ENCODE data around the gene ATXN10.

DNA sequence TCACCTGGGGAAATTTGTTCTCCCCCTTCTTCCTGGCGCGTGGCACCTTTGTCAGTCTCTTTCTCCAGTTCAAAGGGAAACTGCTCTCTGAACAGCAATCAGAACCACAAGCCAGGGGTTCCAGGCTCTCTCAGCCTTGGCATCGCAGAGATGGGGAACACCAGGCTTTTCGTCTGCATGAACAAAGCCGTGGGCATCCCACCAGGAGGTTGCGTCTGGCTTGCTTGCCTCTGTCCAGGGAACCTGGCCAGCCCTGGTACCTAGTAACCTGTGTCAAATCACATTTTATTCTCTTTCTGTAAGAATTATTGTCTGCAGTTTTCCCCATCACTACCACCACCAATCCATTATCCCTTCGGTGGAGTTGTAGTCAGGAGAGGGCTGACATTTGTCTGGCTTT is 198.4 kb downstream of the ATXN10 start:
- TF ChIP-seq NFE2 (CRISPR knock-in tag; IDR thresholded peaks at IDR 0.05), result no peak
- TF ChIP-seq CBFB (CRISPR knock-in tag; IDR thresholded peaks at IDR 0.05), result no peak

All from HepG2 (cell line).